ENCODE data around the gene DOCK8. TPM values are rescaled to one million over a fixed set of nuclear protein-coding genes. Genes with fewer than 3 reads are reported as not detected.

The DOCK8 gene
- total RNA-seq, 1 donor from 2014 or later, result 0.22 TPM

DNA sequence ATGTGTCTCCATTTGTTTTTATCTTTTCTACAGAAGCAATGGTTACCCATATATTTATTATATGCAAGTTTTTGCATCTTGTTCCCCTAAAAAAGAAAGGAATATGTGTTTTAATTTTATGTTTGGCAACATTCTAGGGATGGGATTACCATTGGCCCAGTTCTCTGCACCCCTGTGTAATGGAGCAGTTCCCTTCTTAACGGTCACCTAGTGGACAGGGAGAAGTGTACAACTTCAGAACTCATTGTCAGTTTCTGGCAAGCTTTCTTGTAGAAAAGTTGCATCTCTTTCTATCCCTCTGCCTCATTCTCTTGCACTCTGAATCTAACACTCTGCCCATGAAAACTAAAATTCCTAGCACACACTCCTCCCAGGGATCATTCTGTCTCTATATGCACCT, 78.2 kb downstream of the DOCK8 start:
- Mint-ChIP-seq H3K9me3 (ENCODE audit: unreplicated experiment) (no peaks in the 10 kb centered on the region), H3K27ac (ENCODE audit: unreplicated experiment) (no peak overlapping the region), H3K36me3 (ENCODE audit: unreplicated experiment) (no peaks in the 10 kb centered on the region), H3K4me3 (ENCODE audit: unreplicated experiment) (no peak overlapping the region), H3K27me3 (ENCODE audit: unreplicated experiment) (no peaks in the 10 kb centered on the region), H3K4me1 (ENCODE audit: low read depth, unreplicated experiment) (no peaks in the 10 kb centered on the region)
- DNase-seq, result no peak
- TF ChIP-seq, protein P1, sequence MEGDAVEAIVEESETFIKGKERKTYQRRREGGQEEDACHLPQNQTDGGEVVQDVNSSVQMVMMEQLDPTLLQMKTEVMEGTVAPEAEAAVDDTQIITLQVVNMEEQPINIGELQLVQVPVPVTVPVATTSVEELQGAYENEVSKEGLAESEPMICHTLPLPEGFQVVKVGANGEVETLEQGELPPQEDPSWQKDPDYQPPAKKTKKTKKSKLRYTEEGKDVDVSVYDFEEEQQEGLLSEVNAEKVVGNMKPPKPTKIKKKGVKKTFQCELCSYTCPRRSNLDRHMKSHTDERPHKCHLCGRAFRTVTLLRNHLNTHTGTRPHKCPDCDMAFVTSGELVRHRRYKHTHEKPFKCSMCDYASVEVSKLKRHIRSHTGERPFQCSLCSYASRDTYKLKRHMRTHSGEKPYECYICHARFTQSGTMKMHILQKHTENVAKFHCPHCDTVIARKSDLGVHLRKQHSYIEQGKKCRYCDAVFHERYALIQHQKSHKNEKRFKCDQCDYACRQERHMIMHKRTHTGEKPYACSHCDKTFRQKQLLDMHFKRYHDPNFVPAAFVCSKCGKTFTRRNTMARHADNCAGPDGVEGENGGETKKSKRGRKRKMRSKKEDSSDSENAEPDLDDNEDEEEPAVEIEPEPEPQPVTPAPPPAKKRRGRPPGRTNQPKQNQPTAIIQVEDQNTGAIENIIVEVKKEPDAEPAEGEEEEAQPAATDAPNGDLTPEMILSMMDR (IDR thresholded peaks at IDR 0.05; ENCODE audit: partially characterized antibody, unreplicated experiment), result no peak

DNA sequence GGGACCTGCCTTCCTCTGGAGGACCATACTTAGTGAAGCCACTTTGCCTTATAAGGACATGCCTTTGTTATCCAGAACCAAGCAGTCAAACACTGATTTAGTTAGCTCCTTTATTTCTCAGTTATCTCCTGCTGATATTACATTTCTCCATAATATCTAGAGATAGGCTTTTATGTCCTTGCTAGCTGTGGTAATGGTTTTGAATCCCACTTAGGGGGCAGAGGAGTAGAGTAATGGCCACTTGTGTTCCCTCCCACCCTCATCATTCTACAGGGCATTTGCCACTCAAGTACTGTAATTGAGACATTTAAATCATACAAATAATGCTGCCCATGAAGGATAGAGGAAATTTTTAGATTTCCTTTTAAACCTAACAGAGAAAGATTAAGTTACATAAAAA, 80.9 kb downstream of the DOCK8 start:
- Mint-ChIP-seq H3K36me3 (ENCODE audit: unreplicated experiment) (no peaks in the 10 kb centered on the region), H3K27me3 (ENCODE audit: unreplicated experiment) (no peaks in the 10 kb centered on the region), H3K4me3 (ENCODE audit: unreplicated experiment) (no peak overlapping the region), H3K27ac (ENCODE audit: unreplicated experiment) (no peak overlapping the region), H3K9me3 (ENCODE audit: unreplicated experiment) (no peaks in the 10 kb centered on the region), H3K4me1 (ENCODE audit: low read depth, unreplicated experiment) (no peaks in the 10 kb centered on the region)
- TF ChIP-seq, protein P1 (IDR thresholded peaks at IDR 0.05; ENCODE audit: partially characterized antibody, unreplicated experiment), result no peak
- DNase-seq, result no peak

DNA sequence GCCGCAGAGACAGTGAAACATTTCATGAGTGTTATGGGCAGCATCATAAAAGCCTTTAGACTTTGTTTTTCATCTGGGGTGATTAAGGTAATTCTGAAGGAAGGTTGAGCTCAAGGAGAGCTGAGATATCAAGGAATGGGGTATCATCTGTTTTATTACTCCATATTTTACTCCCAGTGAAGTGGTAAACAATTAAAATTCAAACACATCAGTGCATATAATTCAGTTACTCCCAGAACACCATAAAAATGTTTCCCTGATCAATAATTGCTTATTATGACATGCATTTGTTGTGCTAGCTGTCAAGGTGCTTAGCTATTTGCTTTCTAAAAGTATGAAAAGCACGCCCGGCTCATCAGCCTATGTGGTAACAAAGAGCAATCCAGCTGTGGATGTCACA, 81.7 kb downstream of the DOCK8 start:
- Mint-ChIP-seq H3K4me3 (ENCODE audit: unreplicated experiment) (no peak overlapping the region), H3K27ac (ENCODE audit: unreplicated experiment) (no peak overlapping the region), H3K36me3 (ENCODE audit: unreplicated experiment) (no peaks in the 10 kb centered on the region), H3K4me1 (ENCODE audit: low read depth, unreplicated experiment) (no peaks in the 10 kb centered on the region), H3K9me3 (ENCODE audit: unreplicated experiment) (no peaks in the 10 kb centered on the region), H3K27me3 (ENCODE audit: unreplicated experiment) (no peaks in the 10 kb centered on the region)
- TF ChIP-seq, protein P1 (IDR thresholded peaks at IDR 0.05; ENCODE audit: partially characterized antibody, unreplicated experiment), result no peak
- no peak for DNase-seq

DNA sequence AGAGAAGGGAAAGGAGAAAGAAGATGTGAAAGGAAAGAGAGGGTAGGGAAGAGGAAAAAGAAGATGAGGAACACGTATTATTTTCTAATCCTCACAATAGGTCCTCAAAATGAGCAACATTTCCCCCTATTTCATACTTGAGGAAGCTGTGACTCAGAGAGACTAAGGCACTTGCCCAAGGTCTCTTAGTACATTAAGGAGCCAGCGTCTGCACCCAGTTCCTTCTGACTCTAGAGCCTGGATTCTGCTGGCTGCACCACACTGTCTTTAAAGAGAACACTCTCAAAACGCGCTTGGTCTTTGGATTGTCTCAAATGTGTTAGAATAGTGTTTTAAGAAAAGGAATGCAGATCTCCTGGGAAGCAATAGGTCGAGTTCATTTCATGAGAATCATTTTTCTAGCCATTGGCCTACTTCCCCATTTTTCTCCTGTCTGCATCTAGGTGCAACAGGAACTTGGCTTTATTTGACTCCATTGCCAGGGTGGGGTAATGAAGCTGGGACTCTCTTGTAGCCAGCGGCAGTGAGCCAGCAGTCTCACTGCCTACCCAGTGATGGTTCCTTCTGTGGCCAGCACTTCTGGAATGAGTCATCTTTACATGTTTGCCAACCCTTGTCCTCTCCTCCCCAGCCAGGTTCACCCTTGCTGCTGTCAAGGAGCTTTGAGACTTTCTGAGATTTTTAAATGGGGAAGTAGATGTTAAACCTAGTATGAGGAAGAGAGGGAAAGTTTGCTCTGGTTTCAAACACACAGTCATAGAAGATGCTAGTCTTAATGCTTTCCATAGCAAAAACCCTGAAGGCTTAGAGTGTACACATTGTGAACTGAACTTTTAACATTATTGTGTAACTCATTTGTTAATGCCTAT, 82.7 kb downstream of the DOCK8 start:
- no peaks in the 10 kb centered on the region for H3K9me3 Mint-ChIP-seq (ENCODE audit: unreplicated experiment)
- H3K4me1 Mint-ChIP-seq (ENCODE audit: low read depth, unreplicated experiment), result no peaks in the 10 kb centered on the region
- H3K4me3 Mint-ChIP-seq (ENCODE audit: unreplicated experiment), result no peak overlapping the region
- no peak for DNase-seq
- TF ChIP-seq, protein P1 (IDR thresholded peaks at IDR 0.05; ENCODE audit: partially characterized antibody, unreplicated experiment), result no peak
- H3K27me3 Mint-ChIP-seq (ENCODE audit: unreplicated experiment), result no peaks in the 10 kb centered on the region
- H3K36me3 Mint-ChIP-seq (ENCODE audit: unreplicated experiment), result no peaks in the 10 kb centered on the region
- H3K27ac Mint-ChIP-seq (ENCODE audit: unreplicated experiment), result no peak overlapping the region

DNA sequence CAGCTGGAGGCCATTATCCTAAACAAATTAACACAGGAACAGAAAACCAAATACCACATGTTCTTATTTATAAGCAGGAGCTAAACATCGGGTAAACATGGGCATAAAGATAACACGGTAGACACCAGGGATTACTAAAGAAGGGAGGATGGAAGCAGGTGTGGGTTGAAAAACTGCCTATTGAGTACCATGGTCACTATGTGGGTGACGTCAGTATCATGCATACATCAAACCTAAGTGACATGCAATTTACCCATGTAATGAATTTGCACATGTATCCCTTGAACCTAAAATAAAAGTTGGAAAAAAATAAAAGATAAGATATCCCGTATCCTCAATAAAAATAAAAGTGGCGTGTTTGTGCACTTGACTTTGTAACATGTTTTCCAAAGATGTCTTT, 88.8 kb downstream of the DOCK8 start:
- H3K27me3 Mint-ChIP-seq (ENCODE audit: unreplicated experiment), result no peaks in the 10 kb centered on the region
- no peak overlapping the region for H3K4me3 Mint-ChIP-seq (ENCODE audit: unreplicated experiment)
- no peaks in the 10 kb centered on the region for H3K36me3 Mint-ChIP-seq (ENCODE audit: unreplicated experiment)
- H3K9me3 Mint-ChIP-seq (ENCODE audit: unreplicated experiment), result no peaks in the 10 kb centered on the region
- H3K27ac Mint-ChIP-seq (ENCODE audit: unreplicated experiment), result no peak overlapping the region
- no peaks in the 10 kb centered on the region for H3K4me1 Mint-ChIP-seq (ENCODE audit: low read depth, unreplicated experiment)
- no peak for DNase-seq
- TF ChIP-seq, protein P1 (IDR thresholded peaks at IDR 0.05; ENCODE audit: partially characterized antibody, unreplicated experiment), result no peak

Measured in glutamatergic neuron (in vitro differentiated cells).